ENCODE results near the gene CCDC18.

The CCDC18 gene

GRCh38 chr1:93317207-93317606, 136.7 kb downstream of the CCDC18 start:
- peak; percentile 74 to 83 (median 83) for DNase-seq

DNA sequence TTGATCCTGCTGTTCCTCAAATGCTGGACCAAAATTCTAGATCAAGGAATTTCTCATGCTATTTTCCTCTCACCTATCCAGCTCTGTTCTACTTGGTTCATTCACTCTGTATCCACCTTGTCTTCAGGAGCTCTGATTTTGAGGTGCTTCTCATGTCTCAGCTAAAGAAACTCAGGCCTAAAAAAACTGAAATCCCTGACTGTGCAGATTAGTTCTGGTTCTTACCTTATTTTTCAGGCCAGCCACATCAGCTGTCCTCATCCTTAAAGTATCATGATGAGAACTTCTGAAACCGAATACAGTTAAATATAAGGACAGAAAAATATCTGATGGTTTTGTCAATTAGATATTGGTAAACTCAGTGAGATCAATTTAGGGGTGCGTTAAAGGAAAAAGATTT, 137.4 kb downstream of the CCDC18 start:
- DNase-seq, result no peak

- no peak for DNase-seq
Observed at GRCh38 chr1:93321720-93322119, 141.2 kb downstream of the CCDC18 start.

- no peak for DNase-seq
Observed at GRCh38 chr1:93322349-93322748, 141.8 kb downstream of the CCDC18 start.

DNA sequence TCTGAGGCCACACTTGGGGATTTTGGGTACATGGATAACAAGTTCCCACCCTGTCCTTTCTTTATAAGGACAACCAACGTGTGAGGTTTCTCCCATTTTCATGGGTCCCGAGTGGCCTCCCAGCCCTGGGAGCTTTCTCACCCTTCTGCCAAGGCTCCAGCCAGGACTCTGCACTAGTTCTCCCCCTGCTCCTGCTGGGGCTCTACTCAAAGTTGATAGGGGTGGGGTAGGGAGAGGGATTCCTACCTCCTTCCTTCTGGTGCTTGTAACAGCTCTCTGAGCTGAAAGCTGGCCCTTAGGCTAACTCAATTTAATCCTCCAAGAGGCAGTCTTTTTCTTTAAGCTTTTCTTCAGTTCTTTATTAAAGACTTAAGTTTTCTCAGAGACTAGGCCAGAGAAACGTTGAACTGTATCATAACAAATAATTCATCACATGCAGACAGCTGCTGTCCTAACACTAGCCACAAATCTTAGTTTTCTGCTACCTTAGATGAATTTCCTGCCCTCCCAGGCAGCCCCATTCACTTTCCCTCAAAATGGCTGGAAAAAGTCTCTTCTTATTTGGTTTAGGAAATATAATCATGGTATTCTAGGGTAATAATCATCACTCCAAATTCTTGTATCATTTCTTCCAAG, 142.8 kb downstream of the CCDC18 start:
- no peak for DNase-seq

- DNase-seq, result no peak
Observed at GRCh38 chr1:93324486-93325464, 144.3 kb downstream of the CCDC18 start.

All from suppressor macrophage treated with lipopolysaccharide for 1 hour (primary cell).